ENCODE results near the gene MEG3.

Gene MEG3

DNA sequence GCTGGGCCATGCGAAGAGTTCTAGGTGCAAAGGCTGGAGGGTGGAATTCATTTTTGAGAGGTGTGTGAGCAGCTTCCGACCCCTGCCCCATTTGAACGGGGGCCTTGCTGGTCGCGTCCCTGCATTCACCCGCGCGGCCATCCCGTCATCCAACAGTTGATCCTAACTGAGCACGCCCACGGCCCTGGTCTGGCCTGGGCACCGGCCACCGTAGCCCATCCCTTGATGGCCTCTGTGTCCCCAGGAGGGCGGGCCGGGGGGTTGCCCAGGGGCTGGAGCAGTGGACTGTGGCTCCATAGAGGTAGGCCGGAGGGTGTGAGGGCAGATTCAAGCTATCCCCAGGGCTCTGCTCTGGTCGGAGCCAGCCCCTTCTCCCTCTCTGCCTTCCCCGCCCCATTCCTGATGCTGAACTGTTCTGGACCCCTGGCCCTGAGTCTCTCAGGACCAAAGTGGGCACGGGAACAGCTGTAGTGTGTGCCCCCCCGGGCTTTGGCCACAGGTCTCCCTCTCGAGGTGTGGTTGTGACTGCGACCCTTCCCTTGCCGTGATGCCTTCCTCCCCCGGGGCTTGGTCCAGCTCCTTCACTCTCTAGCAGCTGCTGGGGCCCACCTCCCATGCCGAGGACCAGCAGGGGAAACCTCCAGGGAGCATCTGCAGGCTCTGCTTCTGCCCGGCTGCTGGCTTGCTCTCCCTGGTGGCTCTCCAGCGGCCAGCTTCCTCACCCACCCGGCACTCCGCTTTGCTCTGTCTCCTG, 9.1 kb downstream of the MEG3 start:
- no peak for DNase-seq

DNA sequence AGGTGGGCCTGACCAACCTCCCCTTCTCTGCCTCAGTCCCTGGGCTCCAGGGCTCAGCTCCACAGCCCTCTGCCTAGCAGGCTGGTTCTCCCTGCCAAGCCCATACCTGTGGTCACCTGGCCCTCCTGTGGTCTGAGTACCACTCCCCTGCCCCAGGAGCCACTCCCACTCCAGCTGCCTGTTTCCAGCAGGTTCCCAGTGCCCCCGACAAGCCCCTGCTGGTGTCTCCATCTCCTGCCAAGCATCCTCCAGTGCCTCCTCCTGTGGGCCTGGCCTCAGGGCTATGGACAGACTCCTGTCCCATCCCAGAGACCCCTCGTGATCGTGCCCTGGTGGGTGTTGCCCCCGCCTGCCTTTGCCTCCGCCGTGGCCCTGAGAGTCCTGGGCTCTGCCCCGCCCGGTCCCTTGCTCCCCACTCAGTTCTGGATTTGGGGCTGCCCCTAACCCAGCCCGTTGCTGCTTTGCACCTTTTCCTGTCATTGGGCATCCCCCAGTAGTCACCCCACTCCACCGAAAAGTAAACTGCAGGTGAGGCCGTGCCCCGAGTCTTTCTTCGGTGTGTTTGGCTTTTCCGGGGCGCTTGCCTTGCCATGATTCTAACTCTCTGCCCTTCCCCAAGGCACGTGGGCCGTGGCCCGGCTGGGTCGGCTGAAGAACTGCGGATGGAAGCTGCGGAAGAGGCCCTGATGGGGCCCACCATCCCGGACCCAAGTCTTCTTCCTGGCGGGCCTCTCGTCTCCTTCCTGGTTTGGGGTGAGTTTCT, 9.8 kb downstream of the MEG3 start:
- DNase-seq, result no peak

DNA sequence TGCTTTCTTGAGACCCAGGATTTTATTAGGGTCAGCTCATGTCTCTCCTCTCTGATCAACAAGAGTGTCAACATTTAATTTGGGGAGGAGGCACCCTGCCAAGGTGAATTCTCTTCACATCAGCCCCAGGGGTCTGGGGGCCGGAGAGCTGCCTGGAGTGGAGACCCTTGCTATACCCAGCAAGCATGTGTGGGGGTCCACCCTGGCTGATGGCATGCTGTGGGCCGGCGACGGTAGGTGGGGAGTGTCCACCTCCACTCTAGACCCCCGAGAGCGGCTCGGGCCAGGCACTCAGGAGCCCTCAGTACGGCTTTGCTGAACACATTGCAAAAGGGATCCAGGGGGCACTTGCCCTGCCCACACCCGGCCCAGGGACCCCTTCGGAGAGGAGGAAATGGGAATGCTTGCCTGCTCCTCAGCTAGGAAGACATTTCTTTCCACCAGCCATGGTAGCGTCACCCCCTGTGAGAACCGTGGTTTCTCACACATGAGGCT, 10.4 kb downstream of the MEG3 start:
- no peak for DNase-seq

DNA sequence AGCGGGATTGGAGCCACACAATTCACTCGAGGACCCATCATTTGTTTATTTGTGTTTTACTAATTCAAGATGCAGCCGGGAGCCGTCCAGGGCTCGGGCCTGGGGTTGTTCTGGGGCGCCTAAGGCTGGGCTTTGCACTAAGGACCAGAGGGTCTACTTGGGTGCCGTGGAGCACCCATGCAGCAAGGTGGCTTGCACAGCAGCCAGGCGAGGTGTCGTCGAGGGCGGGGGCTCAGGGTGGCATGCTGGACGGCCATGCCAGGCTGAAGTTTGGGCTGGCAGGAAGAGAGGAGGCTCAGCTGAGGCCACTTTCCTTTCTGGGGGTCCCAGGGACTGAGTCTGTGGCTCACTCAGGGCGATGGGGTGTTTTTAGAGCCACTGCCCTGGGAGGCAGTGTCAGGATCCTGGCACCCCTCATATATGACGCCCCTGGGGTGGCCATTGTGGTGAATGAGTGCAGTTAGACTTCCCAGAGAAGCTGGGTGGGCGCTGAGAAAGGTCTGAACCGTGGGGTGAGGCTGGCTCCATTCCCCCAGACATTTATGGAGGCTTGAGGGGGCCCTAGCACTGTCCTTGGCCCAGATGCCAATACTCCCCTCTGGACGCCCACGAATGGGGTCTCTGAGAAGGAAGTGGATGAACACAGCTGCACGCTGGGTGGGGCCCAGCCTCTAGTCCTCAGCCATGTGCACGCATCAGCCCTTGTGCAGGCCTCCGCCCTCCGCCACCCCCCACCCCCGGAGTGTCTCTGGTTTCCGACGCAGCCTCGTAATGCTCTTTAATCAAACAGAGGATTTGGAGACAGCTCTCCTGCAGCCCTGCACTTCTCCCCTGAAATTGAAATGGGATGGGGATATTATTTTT, 11.3 kb downstream of the MEG3 start:
- DNase-seq, result no peak

DNA sequence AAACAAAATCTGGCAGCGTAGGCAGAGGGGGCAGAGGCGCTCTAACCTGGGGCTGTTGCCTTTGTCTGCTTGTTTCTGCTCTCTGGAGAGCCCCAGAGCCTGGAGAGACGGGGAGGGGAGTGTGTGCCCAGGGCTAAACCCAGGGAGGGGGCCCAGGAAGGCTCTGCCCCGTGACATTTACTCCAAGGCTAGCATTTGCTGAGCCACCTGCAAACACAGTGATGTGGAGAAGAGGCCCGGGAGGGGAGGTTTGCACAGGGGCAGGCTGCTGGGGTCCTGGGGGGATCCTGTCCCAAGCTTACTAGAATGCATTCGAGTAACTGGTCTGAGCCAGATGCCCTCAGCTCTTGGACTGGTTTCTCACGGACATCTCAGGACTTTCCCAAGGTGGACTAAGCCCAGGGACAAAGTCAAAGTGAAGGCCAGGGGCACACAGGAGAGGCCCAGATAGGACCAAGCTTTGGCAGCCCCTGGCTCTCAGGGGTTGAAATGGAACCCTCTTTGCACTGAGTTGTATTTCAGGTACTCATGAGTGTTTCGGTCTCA, 12.0 kb downstream of the MEG3 start:
- no peak for DNase-seq

- DNase-seq, result no peak
Measured at GRCh38 chr14:100838493-100839314, 12.8 kb downstream of the MEG3 start.

GRCh38 chr14:100839315-100839585, 13.3 kb downstream of the MEG3 start:
- DNase-seq, result no peak

- no peak for DNase-seq
Measured at GRCh38 chr14:100839681-100840111, 13.8 kb downstream of the MEG3 start.

DNA sequence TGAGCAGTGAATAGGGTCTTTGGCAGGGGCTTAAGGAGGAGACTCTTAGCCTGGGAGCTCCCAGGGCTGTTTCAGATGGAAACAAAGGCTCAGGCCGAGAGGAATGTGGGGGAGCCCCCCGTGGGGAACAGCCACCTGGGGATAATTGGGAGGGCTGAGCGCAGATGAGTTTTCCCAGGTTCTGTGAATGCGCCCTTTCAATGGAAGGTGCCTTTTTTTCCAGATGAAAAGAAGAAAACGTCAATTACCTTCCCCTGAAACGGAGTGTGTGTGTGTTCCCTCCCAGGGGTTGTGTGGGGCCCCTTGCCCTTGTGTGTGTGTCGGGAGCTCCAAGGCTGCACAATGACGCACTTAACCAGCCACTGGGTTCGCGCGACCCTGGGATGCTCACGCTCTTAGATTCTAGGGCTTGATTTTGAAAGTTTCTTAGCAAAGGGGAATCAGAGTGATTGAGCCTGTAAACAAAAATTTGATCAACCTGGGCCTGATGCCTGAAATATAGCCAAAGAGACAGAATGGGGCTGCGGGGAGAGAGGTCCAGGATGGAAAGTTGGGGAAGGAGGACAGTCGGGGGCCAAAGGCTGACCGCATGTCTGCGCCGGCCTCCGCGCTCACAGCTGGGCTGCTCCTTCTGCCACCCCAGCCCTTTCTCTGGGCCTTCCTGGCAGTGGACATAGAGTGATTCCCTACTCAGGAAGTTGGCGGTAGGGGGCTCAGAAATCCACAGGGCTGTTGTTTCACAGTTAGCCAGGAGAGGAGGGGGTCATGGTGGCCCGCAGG, 14.6 kb downstream of the MEG3 start:
- no peak for DNase-seq

DNA sequence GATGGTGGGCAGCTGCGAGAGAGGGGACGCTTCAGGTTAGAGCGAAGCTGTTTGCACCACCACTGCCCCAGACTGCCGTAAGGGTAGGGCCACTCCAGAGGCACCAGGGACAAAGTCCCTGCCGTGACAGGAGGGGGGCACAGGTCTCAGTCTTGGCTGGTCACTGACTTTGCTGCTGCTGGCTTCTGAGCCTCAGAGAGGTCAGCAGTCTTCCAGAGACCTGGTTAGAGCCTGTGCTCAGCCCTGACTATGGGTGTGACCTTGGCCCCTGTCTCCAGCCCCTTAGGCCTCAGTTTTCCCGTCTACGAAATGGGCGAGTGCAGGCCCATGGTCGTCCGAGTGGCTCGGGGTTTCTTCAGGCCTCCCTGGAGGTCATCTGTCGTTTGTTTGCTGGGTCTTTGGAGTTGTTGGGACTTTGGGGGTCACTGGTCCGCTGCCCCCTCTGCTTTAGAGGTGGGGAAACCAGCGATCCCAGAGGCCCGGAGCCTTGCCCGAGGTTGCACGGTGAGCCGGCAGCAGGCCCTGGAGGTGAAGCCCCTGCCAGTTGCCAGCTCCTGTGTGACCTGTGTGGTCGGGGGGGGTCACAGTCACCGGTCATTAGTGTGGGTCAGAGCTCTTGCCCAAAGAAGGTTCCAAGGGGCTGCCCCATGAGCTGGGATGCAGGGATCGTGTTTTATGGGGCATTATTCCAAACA, 15.3 kb downstream of the MEG3 start:
- DNase-seq, result no peak

DNA sequence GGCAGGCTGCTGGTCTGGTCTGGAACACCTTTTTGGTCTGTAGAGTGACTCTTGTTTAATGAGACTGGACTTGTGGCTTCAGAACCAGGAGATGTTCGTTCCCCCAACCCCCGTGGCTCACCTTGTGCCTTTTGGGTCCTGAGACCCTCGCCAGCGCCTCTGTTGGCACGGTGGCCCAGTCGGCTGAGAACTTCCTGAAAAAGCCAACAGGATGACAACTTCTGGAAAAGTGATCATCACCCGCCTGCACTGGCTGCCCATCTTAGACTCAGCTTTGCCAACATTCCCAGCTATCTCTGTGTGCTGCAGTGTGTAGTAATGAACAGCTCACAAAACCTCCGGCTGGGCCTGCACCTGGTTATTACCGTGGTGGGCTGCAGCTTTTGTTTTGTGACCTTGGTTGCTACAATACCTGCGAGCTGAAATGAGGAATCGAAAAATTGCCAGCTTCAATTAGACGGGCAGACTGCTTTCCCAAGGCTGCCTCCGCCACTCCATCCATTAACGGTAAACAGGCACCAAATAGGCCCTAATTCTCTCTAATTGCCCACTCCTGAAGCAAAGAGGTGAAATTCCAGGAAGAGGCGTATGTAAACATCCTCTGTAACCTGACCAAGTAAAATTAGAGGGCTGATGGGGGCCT, 16.0 kb downstream of the MEG3 start:
- DNase-seq, result no peak

DNA sequence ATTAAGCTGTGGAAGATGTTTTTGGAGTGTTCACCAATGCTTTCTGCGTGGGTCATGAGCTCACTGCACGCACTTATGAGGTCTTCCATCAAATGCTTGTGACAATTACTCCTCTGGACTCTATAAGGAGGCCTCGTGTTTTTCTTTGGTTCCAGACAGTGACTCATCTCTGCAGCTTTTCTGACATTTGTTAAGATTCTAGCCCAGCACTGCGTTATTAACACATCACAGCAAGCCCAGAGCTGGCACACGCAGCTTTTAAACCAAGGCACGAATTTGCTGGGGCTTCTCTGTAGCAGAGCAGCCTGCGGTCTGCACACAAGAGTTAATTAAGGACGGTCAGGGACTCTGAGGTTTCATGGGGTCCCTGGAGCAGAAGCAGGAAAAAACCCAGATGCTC, 16.9 kb downstream of the MEG3 start:
- DNase-seq, result no peak

- DNase-seq, result no peak
Measured at GRCh38 chr14:100844082-100844408, 18.1 kb downstream of the MEG3 start.

DNA sequence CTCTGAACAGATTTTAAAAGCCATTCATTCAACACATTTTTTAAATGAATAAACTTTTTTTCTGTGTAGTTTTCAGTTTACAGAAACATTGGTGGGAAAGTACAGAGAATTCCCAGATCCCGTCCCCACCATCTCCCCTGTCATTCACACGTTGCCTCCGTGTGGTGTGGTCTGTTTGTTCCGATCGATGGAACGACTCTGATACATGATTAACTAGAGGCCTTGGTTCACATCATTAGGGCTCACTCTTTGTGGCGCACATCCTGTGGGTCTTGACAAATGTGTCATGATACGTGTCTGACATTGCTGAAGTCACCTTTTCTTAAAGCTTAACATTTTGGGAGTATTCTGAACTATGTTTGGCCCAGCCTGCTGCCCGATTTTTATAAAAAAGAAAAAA, 18.5 kb downstream of the MEG3 start:
- no peak for DNase-seq

DNA sequence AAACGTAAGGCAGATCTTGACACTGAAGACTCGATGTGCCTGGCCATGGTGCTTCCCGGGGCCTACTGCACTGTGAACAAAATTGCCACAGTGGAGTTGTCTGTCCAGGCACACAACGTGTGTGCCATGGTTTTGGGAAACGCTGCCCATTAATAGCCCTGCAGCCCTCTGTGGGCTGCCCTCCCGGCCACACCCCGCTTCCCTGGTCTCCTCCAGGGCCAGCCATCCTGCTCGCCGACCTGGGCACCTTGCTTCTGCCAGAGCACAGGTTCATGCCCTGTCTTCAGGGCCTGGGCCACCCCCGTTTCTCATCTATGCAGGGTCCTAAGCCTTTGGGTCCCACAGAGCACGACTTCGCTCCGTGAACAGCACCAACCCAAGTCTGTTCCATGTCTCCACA, 18.9 kb downstream of the MEG3 start:
- no peak for DNase-seq

DNA sequence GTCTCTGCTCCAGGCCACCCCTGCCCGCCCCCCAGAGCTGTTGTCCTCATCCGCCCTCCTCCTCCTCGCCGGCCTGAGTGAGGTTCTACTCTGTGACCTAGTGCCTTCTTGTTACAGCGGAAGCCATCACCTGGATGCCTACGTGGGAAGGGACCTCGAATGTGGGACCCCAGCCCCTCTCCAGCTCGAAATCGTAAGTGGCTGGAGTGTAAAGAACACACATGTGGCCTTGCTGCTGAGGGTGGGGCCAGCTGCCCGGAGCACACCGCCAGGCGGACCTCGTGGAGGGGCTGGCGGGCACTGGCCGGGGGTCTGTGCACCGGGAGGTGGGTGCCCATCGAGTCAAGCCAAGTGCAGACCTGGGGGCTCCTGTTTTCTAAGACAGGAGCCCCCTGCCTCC, 19.4 kb downstream of the MEG3 start:
- no peak for DNase-seq

DNA sequence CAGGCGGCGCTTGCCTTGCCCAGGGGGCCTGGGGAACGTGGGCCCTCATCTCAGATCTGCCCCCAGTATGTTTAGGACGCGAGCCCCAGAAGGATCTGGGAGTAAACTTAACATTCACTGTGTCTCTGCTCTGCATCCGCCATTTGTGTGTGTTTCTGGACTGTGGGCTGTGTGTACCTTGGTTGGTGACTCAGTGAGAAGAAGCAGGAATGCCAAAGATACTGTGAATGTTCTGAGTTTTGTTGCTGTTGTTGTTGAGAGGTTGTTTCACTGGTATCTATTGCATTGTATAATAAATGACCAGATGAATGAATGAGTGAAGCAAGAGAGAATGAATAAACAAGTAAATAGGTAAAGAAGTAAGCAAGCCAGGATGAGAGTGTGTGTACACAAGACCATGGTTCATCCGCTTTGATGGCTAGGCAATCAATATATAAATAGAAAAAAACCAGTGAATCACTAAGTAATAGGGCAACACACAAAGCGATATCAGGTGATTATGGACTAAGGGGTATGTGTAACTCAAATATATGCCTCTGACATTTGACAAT, 20.5 kb downstream of the MEG3 start:
- DNase-seq, result no peak

DNA sequence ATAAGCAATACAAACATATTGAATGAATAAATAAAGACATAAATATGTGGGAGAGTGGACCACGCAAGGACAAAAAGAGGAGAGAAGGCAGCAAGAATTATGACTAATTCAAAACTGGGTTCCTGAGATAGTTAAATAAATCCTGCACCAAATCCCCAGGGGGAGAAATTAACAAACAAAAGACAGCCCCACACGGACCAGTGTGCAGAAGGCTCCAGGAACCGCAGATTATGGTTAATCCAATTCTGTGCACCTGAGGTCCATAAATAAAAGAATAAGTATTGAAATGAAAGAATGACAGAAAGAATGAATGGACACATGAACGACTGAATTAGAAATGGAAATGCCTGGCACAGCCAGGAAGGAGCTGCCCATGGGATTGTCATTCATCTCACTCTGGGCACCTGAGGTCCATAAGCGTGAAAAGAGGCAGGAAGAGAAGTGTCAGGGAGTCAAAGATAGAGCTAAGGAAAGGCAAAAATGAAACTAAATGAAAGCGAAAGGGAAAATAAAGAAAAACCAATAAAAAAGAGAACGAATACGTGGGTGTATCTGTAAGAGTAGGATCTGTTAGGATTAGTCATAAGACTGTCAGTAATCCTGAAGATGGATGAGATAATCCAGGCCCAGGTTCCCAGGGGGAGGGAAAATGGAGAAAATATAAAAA, 23.3 kb downstream of the MEG3 start:
- no peak for DNase-seq

DNA sequence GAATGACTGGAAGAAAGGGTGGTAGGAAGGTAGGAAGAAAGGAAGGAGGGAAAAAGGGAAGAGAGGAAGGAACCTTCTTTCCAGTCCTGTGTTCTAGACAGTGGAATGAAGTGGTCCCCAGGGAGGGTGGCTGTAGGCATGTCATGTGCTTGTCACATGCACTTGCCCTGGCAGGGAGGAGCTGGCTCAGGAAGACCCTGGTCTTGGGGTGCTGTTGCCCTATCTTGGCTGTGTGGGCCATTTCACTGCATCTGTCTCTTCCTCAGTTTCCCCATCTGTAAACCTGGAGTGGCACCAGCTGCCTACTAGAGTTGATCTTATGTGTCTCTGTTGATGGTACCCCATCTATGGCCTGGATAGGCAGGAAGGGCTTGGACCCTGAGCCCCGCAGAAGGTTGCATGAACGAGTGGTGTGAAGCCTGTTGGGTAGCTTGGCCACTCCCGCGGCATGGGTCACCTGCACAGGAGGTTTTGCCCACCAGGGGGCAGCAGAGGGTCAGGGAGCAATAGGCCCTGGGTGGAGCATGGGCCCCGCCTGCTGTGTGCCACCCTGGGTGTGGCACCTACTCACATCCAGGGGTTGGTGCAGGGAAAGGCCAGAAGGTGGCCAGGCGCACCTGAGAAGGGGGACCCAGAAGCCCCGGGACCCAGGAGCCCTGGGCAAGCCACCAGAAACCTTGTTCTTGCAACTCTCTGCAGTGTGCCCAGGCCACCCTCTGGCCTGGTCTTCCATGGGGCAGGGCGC, 25.1 kb downstream of the MEG3 start:
- no peak for DNase-seq

All from NCI-H187 treated with DMSO at 0.1 percent for 48 hours (cell line).